Heart left ventricle (tissue), 16 donors: ENCODE data around the gene PSMD14. TPM values are rescaled to one million over a fixed set of nuclear protein-coding genes. Genes with fewer than 3 reads are reported as not detected.
A peak's percentile ranks its signal among the peaks of the same experiment; 100 is the strongest.
"Not testable (repeated sequence)": the region's sequence is repeated elsewhere in the genome, so short reads cannot be mapped to it uniquely, and the experiment has no call there.

Experiments used
- ATAC-seq, 4 donors: fragments of 200-7000 bp; cut with Tn5 transposase; one replicate each; pipeline ENCODE4 v1.9.1; 2020 to 2022; ENCODE audit warnings: moderate library complexity in 4 of 4, mild to moderate bottlenecking in 3 of 4, moderate number of reproducible peaks in 1 of 4
- DNase-seq, 5 donors: peaks; one replicate each; pipeline ENCODE4 v3.0.0-alpha.2; 2020
- H3K27ac ChIP-seq, 12 donors: fragments of 200-600 bp; sonication (generic) in 4 of 12; one replicate each; pipeline versions ENCODE4 v1.5.0 to v1.8.0; 2016 to 2022; ENCODE audit warnings: mild to moderate bottlenecking in 2 of 12
- H3K27me3 ChIP-seq, 9 donors: fragments of 200-600 bp; sonication (generic) in 2 of 9; one replicate each; pipeline versions ENCODE4 v1.5.1 to v1.8.0; 2016 to 2022; ENCODE audit warnings: mild to moderate bottlenecking in 3 of 9
- H3K36me3 ChIP-seq, 9 donors: fragments of 200-600 bp; sonication (generic) in 2 of 9; one replicate each; pipeline versions ENCODE4 v1.5.0 to v1.8.0; 2018 to 2022; ENCODE audit warnings: mild to moderate bottlenecking in 2 of 9
- H3K4me1 ChIP-seq, 12 donors: fragments of 200-600 bp; sonication (generic) in 4 of 12; one replicate each; pipeline versions ENCODE4 v1.5.0 to v1.8.0; 2016 to 2022; ENCODE audit warnings: mild to moderate bottlenecking in 3 of 12
- H3K4me3 ChIP-seq, 12 donors: fragments of 200-600 bp; sonication (generic) in 4 of 12; one replicate each; pipeline versions ENCODE4 v1.5.0 to v1.8.0; 2017 to 2022; ENCODE audit warnings: mild to moderate bottlenecking in 9 of 12, moderate library complexity in 4 of 12
- H3K9me3 ChIP-seq, 12 donors: fragments of 200-600 bp; sonication (generic) in 4 of 12; one replicate each; pipeline versions ENCODE4 v1.5.0 to v1.8.0; 2016 to 2022; ENCODE audit warnings: mild to moderate bottlenecking in 1 of 12
- POLR2A ChIP-seq, 2 donors: fragments of 450-650 bp; IDR thresholded peaks; one replicate each; pipeline ENCODE4 v1.6.1; 2017; ENCODE audit warnings: antibody characterized with exemption in 2 of 2, mild to moderate bottlenecking in 2 of 2, moderate library complexity in 2 of 2
- WGBS, 4 donors: extraction: QIAGEN DNeasy Blood & Tissue Kit in 2 of 4; methylation state at CpG; one replicate each; pipeline versions ENCODE4 v1.1.5 to v1.1.7; 2013 to 2018; 5-methylcytosine and 5-hydroxymethylcytosine counted together
- intact Hi-C, 10 donors: fragments of 100-400 bp; cut with DNase I; formaldehyde crosslinking; loops; one replicate each; pipeline versions ENCODE4 v1.11.1 to v1.14.2; 2022
- polyA plus RNA-seq, 2 donors: library from polyadenylated mRNA; stranded (reverse); fragments of 200-250 nt; gene quantifications; one replicate each; pipeline ENCODE4 v1.2.3, GENCODE V29; 2013
- total RNA-seq, 9 donors: library from RNA; depleted of rRNA in 2 of 9; stranded (reverse); fragments of >200 nt in 2 of 9; fragmentation: NEBNext Ultra II Directional in 3 of 9; extraction: Animal tissue kit (Norgen Biotek cat#: 25700) in 3 of 9; gene quantifications; one replicate each; pipeline versions ENCODE4 v1.1.0 to v1.2.4, GENCODE V29; 2016 to 2023
- TF ChIP-seq, protein P1 (sequence below), 12 donors: fragments of 200-600 bp; sonication (generic) in 4 of 12; IDR thresholded peaks; one replicate each; pipeline versions ENCODE4 v1.5.0 to v1.8.0; 2018 to 2022; ENCODE audit warnings: antibody characterized with exemption in 12 of 12, mild to moderate bottlenecking in 5 of 12
- donor health status: ischemic (EF 13 %, LVEDD 7.1; RV severe dilation, severe dysfunction).
- donor health status: healthy with polysubstance abuse.
- donor health status: DM: no; HTN: yes; CAD: no.
- donor health status: DM: no; HTN: no; CAD: no.
- donor health status: ischemic (EF 25% LVEDD 6.9; RV normal size, moderate dysfunction).
- donor health status: ischemic (EF 25% LVEDD 5.7; RV mildly dilated, moderate dysfunction).
- donor health status: healthy.
- donor health status: DM: yes; HTN: yes; CAD: no.
- donor health status: ischemic (EF 35%, LVEDD 5.7; RV mildly dilated, moderate dysfunction).
- donor health status: nonischemic (EF 11% LVEDD 7.7; RV severe dilation, severe dysfunction).
- donor health status: DM: yes; HTN: yes; CAD: no.
- donor health status: PGD.
- donor health status: ischemic (EF 29% LVEDD 5.4; RV normal size, mild dysfunction).
- donor health status: nonischemic (EF 23%, LVEDD 6.1; RV moderate dilation, normal function).

Gene PSMD14
- total and polyA plus RNA-seq, 11 donors = 22.9 to 87.7 (median 46.1) TPM

GRCh38 chr2:161337247-161337646 is 29.0 kb downstream of the PSMD14 start:
- Histone ChIP-seq H3K4me1 (peaks cover 0 to 5% (median 0%) of the 10 kb centered on the region in 12 donors), H3K9me3 (no peaks in the 10 kb centered on the region), H3K4me3 (no peak overlapping the region), H3K36me3 (no peaks in the 10 kb centered on the region), H3K27ac (no peak overlapping the region), H3K27me3 (no peaks in the 10 kb centered on the region)
- no peak for TF ChIP-seq POLR2A (IDR thresholded peaks at IDR 0.05)
- TF ChIP-seq, protein P1, sequence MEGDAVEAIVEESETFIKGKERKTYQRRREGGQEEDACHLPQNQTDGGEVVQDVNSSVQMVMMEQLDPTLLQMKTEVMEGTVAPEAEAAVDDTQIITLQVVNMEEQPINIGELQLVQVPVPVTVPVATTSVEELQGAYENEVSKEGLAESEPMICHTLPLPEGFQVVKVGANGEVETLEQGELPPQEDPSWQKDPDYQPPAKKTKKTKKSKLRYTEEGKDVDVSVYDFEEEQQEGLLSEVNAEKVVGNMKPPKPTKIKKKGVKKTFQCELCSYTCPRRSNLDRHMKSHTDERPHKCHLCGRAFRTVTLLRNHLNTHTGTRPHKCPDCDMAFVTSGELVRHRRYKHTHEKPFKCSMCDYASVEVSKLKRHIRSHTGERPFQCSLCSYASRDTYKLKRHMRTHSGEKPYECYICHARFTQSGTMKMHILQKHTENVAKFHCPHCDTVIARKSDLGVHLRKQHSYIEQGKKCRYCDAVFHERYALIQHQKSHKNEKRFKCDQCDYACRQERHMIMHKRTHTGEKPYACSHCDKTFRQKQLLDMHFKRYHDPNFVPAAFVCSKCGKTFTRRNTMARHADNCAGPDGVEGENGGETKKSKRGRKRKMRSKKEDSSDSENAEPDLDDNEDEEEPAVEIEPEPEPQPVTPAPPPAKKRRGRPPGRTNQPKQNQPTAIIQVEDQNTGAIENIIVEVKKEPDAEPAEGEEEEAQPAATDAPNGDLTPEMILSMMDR (IDR thresholded peaks at IDR 0.05) = no peak
- intact Hi-C loops = no loop called here
- no peak for DNase-seq
- ATAC-seq = no peak
- 43 to 66% (median 52%) methylated on average over 1 of the region's 1 CpG for WGBS, 4 donors

DNA sequence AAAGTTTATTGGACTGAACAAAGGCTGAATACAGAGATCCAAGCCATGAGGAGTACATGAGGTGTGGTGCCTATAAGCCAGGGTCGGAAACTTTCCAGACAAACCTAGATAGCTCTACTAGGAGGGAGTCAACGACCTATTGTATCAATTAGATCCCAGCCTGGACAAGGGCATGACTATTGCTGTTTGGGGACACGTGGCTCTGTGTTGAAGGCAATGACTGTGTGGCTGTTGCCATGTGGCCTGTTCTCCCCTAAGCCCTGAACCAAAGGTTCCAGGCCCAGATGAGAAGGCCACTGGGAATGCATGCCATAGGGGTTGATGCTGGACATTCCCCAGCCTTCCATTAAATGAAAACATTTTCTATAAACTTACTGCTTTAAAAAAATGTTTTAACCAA is 31.3 kb downstream of the PSMD14 start:
- intact Hi-C loops, H3K27me3 ChIP-seq, H3K4me3 ChIP-seq, H3K4me1 ChIP-seq, H3K9me3 ChIP-seq, H3K27ac ChIP-seq, DNase-seq, H3K36me3 ChIP-seq: not testable (repeated sequence)
- WGBS, 4 donors = 75 to 79% (median 78%) methylated on average over 2 to 3 of the region's 3 CpGs
- peak in 1 of 4 donors; percentile 53 for ATAC-seq

DNA sequence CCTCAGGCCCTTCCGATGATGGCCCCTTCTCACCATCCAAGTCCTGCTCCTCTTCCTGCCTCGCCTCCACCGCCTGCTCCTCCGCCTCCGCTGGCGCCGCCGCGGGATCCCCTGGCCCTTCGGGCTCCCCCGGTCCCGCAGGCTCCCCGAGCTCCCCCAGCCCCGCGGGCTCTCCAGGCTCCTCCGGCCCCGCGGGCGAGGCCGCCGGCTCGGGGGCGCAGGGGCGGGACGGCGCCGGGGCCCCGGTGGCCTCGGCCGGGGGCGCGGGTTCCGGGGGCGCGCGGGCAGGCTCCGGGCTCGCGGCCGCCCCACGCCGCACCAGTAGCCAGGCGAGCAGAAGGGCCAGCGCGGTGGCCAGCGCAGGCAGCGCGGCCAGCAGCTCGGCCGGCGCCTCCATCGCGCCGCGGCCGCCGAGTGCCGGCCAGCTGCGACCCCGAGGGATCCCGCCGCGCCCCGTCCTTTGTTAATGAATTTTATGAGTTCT is 32.7 kb downstream of the PSMD14 start:
- 63 to 79% (median 66%) methylated on average over 31 to 38 of the region's 64 CpGs for WGBS, 4 donors
- peak in 2 of 4 donors; percentile 45 to 47 for ATAC-seq

DNA sequence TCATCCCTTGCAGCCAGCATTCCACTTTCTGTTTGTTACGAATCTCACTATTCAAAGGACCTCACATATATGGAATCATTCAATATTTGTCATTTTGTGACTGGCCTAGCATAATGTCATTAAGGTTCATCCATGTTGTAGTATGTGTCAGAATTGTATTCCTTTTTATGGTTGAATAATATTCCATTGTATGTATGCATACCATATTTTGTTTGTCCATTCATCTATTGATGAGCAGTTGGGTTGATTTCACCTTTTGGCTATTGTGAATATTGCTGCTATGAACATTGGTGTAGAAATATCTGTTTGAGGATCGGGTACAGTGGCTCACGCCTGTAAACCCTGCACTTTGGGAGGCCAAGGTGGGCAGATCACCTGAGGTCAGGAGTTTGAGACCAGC is 35.0 kb downstream of the PSMD14 start:
- intact Hi-C loops = no loop called here
- Histone ChIP-seq H3K4me3 (no peak overlapping the region), H3K27ac (no peak overlapping the region), H3K9me3 (no peaks in the 10 kb centered on the region), H3K4me1 (peaks cover 0 to 12% (median 0%) of the 10 kb centered on the region in 12 donors), H3K27me3 (no peaks in the 10 kb centered on the region), H3K36me3 (no peaks in the 10 kb centered on the region)
- no peak for TF ChIP-seq POLR2A (IDR thresholded peaks at IDR 0.05)
- TF ChIP-seq, protein P1 (IDR thresholded peaks at IDR 0.05) = no peak
- ATAC-seq = no peak
- WGBS, 4 donors = 97 to 100% (median 99%) methylated on average over 3 of the region's 3 CpGs
- DNase-seq = no peak

More for the DNA sequence above, 32.7 kb downstream of the PSMD14 start:
- H3K4me1 ChIP-seq, H3K9me3 ChIP-seq, intact Hi-C loops, H3K27ac ChIP-seq, DNase-seq, H3K36me3 ChIP-seq, H3K27me3 ChIP-seq: not testable (repeated sequence)
- peak overlapping the region in 2 of 12 donors; percentile 9 to 33 for H3K4me3 ChIP-seq

DNA sequence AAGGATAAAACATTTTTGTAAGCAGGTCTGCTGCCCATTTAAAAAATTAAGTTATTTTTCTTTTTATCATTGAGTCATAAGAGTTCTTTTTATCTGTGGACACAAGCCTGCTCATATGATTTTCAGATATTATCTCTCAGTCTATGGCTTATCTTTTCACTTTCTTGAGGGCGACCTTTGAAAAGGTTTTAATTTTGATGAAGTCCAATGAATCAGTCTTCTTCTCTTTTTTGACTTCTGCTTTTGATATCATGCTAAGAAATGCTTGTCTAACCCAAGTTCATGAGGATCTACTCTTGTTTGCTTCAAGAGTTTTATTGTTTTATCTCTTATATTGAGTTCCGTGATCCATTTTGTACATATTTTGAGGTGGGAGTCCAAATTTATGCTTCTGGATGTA is 36.5 kb downstream of the PSMD14 start:
- 97 to 98% (median 97%) methylated on average over 2 of the region's 2 CpGs for WGBS, 4 donors
- intact Hi-C loops = no loop called here

More for the DNA sequence above, 36.5 kb downstream of the PSMD14 start:
- DNase-seq (no peak), ATAC-seq (no peak)
- Histone ChIP-seq H3K36me3 (no peaks in the 10 kb centered on the region), H3K9me3 (no peaks in the 10 kb centered on the region), H3K4me1 (peaks cover 0 to 19% (median 1%) of the 10 kb centered on the region in 12 donors), H3K4me3 (no peak overlapping the region), H3K27me3 (no peaks in the 10 kb centered on the region), H3K27ac (no peak overlapping the region)
- TF ChIP-seq, protein P1 (IDR thresholded peaks at IDR 0.05) = no peak
